SU-DHL-6 (cell line): Measurements from ENCODE around the gene ANP32D.
"Not testable (repeated sequence)": the region's sequence is repeated elsewhere in the genome, so short reads cannot be mapped to it uniquely, and the experiment has no call there.

Source experiments
- H2AFZ ChIP-seq: fragments of 200-600 bp; sonication (generic); 2 replicates; pipeline ENCODE4 v1.6.1; 2014; ENCODE audit warnings: low read depth, mild to moderate bottlenecking, moderate library complexity, mixed read lengths, antibody characterized with exemption, low read length; ENCODE audit not compliant: severe bottlenecking
- H3F3A ChIP-seq: fragments of 200-600 bp; shearing (Covaris generic); 2 replicates; pipeline ENCODE4 v1.6.0; 2016; ENCODE audit warnings: antibody characterized with exemption, mild to moderate bottlenecking; ENCODE audit not compliant: insufficient read depth
- H3K27ac ChIP-seq: fragments of 200-600 bp; sonication (generic); 2 replicates; pipeline ENCODE4 v1.5.1; 2016; ENCODE audit warnings: low read depth, mild to moderate bottlenecking, low read length, moderate library complexity, mixed read lengths
- H3K27me3 ChIP-seq: fragments of 200-600 bp; sonication (generic), shearing (Covaris generic); 2 replicates; pipeline ENCODE4 v1.6.0; 2014; ENCODE audit warnings: mild to moderate bottlenecking, low read length
- H3K36me3 ChIP-seq: fragments of 200-600 bp; sonication (generic); 2 replicates; pipeline ENCODE4 v1.6.1; 2014; ENCODE audit warnings: mild to moderate bottlenecking, low read length, mixed read lengths
- H3K4me2 ChIP-seq: fragments of 300-600, 200-600 bp; shearing (Covaris generic), sonication (generic); 2 replicates; pipeline ENCODE4 v1.6.0; 2014; ENCODE audit warnings: low read length, low read depth, mild to moderate bottlenecking; ENCODE audit not compliant: poor library complexity, severe bottlenecking
- H3K4me3 ChIP-seq: fragments of 200-600 bp; sonication (generic); 2 replicates; pipeline ENCODE4 v1.5.1; 2014; ENCODE audit warnings: antibody characterized with exemption, low read length, mild to moderate bottlenecking, mixed read lengths; ENCODE audit not compliant: insufficient read depth, poor library complexity, severe bottlenecking
- H3K79me2 ChIP-seq: fragments of 200-600 bp; sonication (generic); 2 replicates; pipeline ENCODE4 v1.6.1; 2014; ENCODE audit warnings: mild to moderate bottlenecking, low read length, moderate library complexity; ENCODE audit not compliant: insufficient read depth
- H3K9ac ChIP-seq: fragments of 200-600 bp; sonication (generic); 2 replicates; pipeline ENCODE4 v1.7.0; 2014; ENCODE audit warnings: mild to moderate bottlenecking, low read length
- H3K9me2 ChIP-seq: fragments of 200-600 bp; sonication (generic); replicated peaks from 2 replicates; pipeline ENCODE4 v1.6.1; 2014; ENCODE audit warnings: low read length; ENCODE audit not compliant: insufficient read depth
- H3K9me3 ChIP-seq: fragments of 200-600 bp; sonication (generic); 2 replicates; pipeline ENCODE4 v1.6.1; 2014; ENCODE audit warnings: low read length, mixed read lengths; ENCODE audit not compliant: insufficient read depth
- H4K20me1 ChIP-seq: fragments of 200-600 bp; sonication (generic); 2 replicates; pipeline ENCODE4 v1.6.1; 2014; ENCODE audit warnings: low read depth, mild to moderate bottlenecking, antibody characterized with exemption, low read length, moderate library complexity, mixed read lengths
- EZH2phosphoT487 ChIP-seq: fragments of 200-600 bp; sonication (generic), shearing (Covaris generic); conservative IDR thresholded peaks from 2 replicates; pipeline ENCODE4 v1.6.1; 2018; ENCODE audit warnings: mild to moderate bottlenecking, antibody characterized with exemption, low read length, moderate library complexity, mixed read lengths
- TF ChIP-seq, protein P1 (sequence below): fragments of 200-600 bp; sonication (generic); IDR thresholded peaks from one replicate; pipeline ENCODE4 v1.5.1; 2017; ENCODE audit warnings: antibody characterized with exemption, mild to moderate bottlenecking, low read length, moderate library complexity; ENCODE audit not compliant: insufficient read depth, poor library complexity, severe bottlenecking

Gene ANP32D

GRCh38 chr12:48473061-48473460 lies 702 bp downstream of the ANP32D start:
- 0 out of 2 replicates have a peak, but pooled peaks cover 12% of the 10 kb centered on the region for H3K9me3 ChIP-seq
- no peak overlapping the region for H2AFZ ChIP-seq
- H3K9ac ChIP-seq = no peak overlapping the region
- H3K4me2 ChIP-seq = no peak overlapping the region
- H3K36me3 ChIP-seq = no peaks in the 10 kb centered on the region
- H4K20me1 ChIP-seq = no peaks in the 10 kb centered on the region
- H3K9me2 ChIP-seq = no peaks in the 10 kb centered on the region
- no peak overlapping the region for H3K4me3 ChIP-seq
- no peaks in the 10 kb centered on the region for H3F3A ChIP-seq
- no peak for TF ChIP-seq EZH2phosphoT487
- TF ChIP-seq, protein P1, sequence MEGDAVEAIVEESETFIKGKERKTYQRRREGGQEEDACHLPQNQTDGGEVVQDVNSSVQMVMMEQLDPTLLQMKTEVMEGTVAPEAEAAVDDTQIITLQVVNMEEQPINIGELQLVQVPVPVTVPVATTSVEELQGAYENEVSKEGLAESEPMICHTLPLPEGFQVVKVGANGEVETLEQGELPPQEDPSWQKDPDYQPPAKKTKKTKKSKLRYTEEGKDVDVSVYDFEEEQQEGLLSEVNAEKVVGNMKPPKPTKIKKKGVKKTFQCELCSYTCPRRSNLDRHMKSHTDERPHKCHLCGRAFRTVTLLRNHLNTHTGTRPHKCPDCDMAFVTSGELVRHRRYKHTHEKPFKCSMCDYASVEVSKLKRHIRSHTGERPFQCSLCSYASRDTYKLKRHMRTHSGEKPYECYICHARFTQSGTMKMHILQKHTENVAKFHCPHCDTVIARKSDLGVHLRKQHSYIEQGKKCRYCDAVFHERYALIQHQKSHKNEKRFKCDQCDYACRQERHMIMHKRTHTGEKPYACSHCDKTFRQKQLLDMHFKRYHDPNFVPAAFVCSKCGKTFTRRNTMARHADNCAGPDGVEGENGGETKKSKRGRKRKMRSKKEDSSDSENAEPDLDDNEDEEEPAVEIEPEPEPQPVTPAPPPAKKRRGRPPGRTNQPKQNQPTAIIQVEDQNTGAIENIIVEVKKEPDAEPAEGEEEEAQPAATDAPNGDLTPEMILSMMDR = no peak
- no peaks in the 10 kb centered on the region for H3K79me2 ChIP-seq
- H3K27ac ChIP-seq = no peak overlapping the region
- H3K27me3 ChIP-seq = no peaks in the 10 kb centered on the region

DNA sequence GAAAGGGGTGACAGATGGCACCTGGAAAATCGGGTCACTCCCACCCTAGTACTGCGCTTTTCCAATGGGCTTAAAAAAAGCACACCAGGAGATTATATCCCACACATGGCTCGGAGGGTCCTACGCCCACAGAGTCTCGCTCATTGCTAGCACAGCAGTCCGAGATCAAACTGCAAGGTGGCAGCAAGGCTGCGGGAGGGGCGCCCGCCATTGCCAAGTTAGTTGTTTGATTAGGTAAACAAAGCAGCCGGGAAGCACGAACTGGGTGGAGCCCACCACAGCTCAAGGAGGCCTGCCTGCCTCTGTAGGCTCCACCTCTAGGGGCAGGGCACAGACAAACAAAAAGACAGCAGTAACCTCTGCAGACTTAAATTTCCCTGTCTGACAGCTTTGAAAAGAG lies 2.1 kb downstream of the ANP32D start:
- H3K9me3 ChIP-seq = 0 out of 2 replicates have a peak, but pooled peaks cover 12% of the 10 kb centered on the region
- H3F3A ChIP-seq, H3K79me2 ChIP-seq, H2AFZ ChIP-seq, H3K9me2 ChIP-seq, H3K4me2 ChIP-seq, H3K9ac ChIP-seq, H3K27me3 ChIP-seq, H3K4me3 ChIP-seq, H4K20me1 ChIP-seq, H3K27ac ChIP-seq, H3K36me3 ChIP-seq: not testable (repeated sequence)

GRCh38 chr12:48482198-48482597 lies 9.8 kb downstream of the ANP32D start, which contains the start of gene C12orf54:
Gene C12orf54 (plus strand): TSS chr12:48482498. CDS start chr12:48483297, 799 bp downstream.
- Histone ChIP-seq H3K9me2 (no peaks in the 10 kb centered on the region), H3K4me3 (no peak within 1 kb of the TSS), H3K27ac (no peak within 1 kb of the TSS), H3K36me3 (no peaks in the 10 kb centered on the region), H3K4me2 (no peak within 1 kb of the TSS), H3K9me3 (no peaks in the 10 kb centered on the region), H3K27me3 (no peaks in the 10 kb centered on the region; the same call in 1 of the 2 replicates), H3K79me2 (no peaks in the 10 kb centered on the region), H4K20me1 (no peaks in the 10 kb centered on the region), H3K9ac (no peak within 1 kb of the TSS), H2AFZ (no peak within 1 kb of the TSS), H3F3A (no peaks in the 10 kb centered on the region)
- TF ChIP-seq, protein P1 = no peak
- TF ChIP-seq EZH2phosphoT487 = no peak

- TF ChIP-seq, protein P1 = no peak
- TF ChIP-seq EZH2phosphoT487 = no peak
- Histone ChIP-seq H4K20me1 (no peaks in the 10 kb centered on the region), H3F3A (no peaks in the 10 kb centered on the region), H3K27me3 (no peaks in the 10 kb centered on the region; the same call in 1 of the 2 replicates), H3K27ac (no peak overlapping the region), H3K79me2 (no peaks in the 10 kb centered on the region), H3K9me3 (no peaks in the 10 kb centered on the region), H3K9me2 (no peaks in the 10 kb centered on the region), H3K4me3 (no peak overlapping the region), H2AFZ (no peak overlapping the region), H3K9ac (no peak overlapping the region), H3K4me2 (no peak overlapping the region), H3K36me3 (no peaks in the 10 kb centered on the region)
Observed at GRCh38 chr12:48482930-48483329, 10.6 kb downstream of the ANP32D start.
